ENCODE data around the gene C2CD5.
"Not testable (repeated sequence)": the region's sequence is repeated elsewhere in the genome, so short reads cannot be mapped to it uniquely, and the experiment has no call there.

C2CD5 gene

GRCh38 chr12:22477166-22477893 lies 67.0 kb downstream of the C2CD5 start:
- DNase-seq (ENCODE audit: low read depth in 2 of 2): peak; percentile 31 to 32

DNA sequence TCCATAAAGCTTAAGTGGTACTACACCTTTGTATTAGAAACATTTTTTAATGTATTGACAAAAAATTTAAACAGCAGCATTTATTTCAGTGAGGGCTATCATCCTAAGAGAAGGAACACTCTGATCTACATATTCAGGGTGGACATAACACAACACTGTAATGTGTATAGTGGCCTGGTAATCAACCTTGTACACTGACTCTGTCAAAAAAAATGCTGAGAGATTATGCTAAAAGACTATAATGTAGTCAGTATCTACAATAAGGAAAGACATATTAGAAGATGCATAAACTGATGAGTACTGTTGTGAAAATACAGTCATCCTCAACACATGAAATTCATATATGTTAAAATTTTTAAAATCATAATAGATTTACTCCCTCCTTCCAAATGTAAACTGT lies 68.2 kb downstream of the C2CD5 start:
- no peak for DNase-seq (ENCODE audit: low read depth in 2 of 2)

GRCh38 chr12:22474970-22475720 lies 69.2 kb downstream of the C2CD5 start:
- no peak for DNase-seq (ENCODE audit: low read depth in 2 of 2)

DNA sequence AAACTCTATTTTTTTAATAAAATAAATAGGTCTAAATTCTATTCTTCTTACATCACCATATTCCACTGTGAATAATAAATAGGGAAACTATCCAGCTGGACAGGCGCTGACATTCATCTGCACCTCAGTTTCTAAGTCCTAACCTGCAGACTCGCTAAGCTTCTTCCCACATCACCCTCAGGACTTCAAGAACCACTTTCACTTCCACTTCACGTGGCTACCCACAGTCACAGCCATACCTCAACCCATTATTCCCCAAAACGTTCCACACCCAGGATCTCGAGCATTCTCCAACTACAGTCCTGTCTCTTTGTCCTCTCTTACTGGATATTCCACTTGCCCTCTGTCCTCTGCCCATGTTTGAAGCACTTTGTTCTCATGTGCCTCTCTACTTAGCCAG lies 71.1 kb downstream of the C2CD5 start:
- no peak for DNase-seq (ENCODE audit: low read depth in 2 of 2)

DNA sequence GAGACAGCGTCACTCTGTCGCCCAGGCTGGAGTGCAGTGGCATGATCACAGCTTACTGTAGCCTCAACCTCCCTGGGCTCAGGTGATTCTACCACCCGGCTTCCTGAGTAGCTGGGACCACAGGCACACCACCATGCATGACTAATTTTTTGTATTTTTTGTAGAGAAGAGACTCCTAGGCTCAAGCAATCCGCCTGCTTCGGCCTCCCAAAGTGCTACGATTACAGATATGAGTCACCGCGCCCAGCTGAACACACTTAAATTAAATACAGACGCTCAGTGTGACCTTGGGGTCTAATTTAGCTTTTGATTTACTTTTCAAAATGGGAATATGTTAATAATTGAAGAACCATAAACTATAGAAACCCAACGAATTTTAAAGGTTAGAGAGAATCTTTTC lies 77.2 kb downstream of the C2CD5 start:
- peak; percentile 34 to 39 for DNase-seq (ENCODE audit: low read depth in 2 of 2)

DNA sequence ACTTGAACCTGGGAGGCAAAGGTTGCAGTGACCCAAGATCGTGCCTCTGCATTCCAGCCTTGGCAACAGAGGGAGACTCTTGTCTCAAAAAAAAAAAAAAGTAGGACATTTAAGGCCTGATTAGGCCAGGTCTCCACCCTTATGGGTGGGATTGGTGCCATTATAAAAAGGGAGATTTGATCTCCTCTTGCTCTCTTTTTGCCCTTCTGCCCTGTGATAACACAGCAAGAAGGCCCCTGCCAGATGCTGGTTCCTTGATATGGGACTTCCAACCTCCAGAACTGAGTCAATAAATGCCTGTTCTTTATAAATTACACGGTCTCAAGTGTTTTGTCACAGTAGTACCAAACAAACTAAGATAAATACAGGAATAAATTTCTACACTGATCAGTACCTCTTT lies 81.0 kb downstream of the C2CD5 start:
- no peak for DNase-seq (ENCODE audit: low read depth in 2 of 2)

DNA sequence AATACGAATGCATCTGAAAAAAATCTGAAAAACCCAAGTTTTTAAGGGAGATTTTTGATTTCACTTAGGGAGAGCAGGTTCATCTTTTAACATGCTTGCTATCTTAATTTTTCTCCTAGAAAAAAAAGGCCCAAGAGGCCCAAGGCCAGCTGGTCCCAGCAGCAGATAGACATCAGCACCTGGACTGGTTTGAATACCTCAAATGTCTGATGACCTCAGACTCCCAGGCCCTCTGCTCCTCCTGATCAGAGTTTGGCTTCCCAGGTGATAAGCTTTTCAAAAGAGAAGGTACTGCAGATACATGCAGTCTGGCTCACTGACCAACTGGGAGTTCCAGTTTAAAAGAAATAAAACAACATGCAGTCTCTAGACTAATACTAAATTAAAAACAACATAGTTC lies 82.6 kb downstream of the C2CD5 start:
- no peak for DNase-seq (ENCODE audit: low read depth in 2 of 2)

DNA sequence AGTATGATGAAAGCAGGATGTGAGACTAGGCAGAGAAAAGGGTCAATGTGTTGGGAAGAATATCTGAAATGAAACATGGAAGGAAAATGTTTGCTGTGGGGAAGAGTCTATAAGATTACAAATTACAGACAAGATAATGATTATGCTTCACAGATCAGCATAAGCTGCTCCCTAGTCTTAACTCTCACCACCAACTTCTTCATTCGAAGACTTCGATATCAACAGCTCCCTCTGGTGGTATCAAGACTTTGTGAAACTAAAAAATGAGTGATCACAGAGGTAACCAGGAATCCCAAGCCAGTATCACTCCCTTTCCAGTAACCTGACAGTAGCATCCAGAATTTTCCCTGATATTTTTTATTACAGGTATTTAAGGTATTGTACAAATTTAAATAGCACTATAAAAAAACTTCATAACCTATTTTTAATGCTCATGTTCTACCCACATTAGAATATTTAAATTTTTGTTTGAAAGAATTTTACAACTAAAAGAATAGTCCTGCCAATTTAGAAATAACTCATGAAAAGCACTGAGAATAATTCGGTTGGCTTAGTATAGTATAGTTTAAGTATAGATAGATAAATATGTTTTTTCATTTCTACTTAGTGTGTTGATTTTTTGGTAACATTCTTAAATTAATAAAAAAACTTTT lies 84.4 kb downstream of the C2CD5 start:
- peak in 1 of 2 experiments; percentile 6 for DNase-seq (ENCODE audit: low read depth in 2 of 2)

DNA sequence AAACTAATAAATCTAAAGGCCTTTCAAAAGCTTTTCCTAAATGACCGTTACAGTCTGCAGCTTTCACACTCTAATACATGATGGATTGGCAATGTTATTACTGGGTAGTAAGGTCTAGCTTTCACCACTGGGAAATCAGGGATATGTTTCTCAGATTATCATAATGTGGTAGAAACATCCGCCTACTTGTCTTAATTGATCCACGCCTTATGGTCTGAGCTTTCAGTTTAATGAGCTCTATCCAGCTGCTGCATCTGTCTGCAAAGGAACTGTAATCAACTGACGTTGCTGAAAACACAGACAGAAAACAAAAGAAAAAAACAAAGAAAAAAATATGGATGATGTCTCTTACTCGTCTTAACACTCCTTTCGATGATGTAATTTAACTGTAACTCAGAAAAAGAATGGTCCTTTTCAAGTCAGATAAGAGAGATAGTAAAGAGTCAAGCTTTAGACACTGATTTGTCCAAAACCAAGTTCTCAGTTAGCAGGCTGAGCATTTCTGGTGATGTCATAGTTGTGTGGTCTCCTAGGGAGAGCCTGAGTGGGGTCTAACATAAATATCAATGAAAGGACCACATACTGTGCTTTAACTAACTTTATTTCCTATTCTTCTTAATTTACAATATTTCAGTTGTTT lies 85.9 kb downstream of the C2CD5 start:
- no peak for DNase-seq (ENCODE audit: low read depth in 2 of 2)

DNA sequence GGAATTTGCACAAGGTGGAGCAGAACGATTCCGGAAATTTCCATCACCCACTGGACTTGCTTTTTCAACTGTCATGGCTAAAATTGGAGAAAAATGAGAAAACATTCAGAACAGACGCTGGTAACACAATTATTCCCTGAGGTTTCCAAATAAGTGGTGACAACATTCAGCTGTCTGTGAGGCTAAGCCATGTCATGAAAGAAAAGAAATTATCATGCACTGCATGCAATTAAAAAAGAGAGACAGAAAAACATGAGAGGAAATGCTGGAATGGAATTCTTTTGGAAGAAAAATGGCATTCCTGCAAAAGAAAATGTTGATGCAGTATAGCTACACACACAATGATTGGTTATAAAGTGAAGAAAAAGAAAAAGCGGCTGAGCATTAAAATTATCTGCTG lies 87.3 kb downstream of the C2CD5 start:
- DNase-seq (ENCODE audit: low read depth in 2 of 2): no peak

- no peak for DNase-seq (ENCODE audit: low read depth in 2 of 2)
Observed at GRCh38 chr12:22453511-22453910, 90.8 kb downstream of the C2CD5 start.

DNA sequence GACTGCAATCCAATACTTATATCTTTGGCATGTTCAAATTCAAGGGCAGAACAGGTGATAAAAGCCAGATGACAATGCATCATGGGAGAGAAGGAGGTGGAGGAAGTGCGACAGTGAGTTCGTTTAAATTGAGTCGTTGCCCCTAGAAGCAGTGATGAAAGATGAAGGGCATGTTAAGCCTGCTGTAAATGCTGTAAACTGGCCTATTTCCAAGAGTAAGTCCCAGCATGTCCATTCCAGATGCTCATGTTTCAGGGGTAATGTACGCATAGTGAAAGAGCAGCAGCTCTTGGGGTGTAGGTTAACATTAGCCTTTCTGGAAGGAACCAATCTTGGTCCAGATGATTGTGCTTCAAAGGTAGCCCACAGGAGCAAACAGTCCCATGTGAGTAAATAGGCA lies 97.1 kb downstream of the C2CD5 start:
- no peak for DNase-seq (ENCODE audit: low read depth in 2 of 2)

GRCh38 chr12:22444317-22444665 lies 100.1 kb downstream of the C2CD5 start:
- not testable (repeated sequence) for DNase-seq (ENCODE audit: low read depth in 2 of 2)

DNA sequence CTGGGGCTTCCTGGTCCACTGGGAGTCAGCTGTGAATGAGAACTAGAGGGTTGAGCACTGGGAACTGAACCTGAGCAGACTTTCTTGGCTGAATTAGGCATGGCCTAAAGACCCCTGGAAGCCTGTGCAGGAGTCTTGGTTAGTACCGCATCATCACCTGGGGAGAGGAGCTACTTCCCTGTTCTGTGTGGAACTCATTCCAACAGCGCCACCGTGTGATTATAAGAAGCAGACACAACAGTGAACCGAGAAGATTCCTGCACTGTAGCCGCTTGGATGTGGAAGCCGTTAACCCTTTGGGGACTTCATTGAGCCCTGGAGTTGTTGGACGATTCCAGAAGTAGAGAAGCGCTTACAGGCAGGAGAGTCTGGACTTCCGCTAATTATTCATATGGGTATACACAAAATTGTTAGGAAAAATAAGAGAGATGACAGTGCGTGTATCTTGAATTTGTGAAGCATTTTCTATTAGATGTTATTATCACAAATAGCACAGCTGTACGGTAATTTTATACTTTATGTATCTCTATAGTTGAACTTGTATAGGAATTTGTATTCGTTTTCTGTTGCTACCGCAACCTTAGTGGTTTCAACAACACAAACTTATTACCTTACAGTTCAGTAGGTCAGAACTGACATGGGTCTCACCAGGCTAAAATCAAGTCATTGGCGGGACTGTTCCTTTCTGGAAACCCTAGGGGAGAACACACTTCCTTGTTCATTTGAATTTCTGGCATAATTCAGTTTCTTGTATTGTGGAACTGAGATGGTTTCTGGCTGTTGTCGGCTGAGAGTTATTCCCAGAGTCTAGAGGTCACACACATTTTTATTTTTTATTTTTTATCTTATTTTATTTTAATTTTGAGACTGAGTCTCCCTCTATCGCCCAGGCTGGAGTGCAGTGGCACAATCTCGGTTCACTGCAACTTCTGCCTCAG lies 100.7 kb downstream of the C2CD5 start:
- DNase-seq (ENCODE audit: low read depth in 2 of 2): peak; percentile 34 to 35

DNA sequence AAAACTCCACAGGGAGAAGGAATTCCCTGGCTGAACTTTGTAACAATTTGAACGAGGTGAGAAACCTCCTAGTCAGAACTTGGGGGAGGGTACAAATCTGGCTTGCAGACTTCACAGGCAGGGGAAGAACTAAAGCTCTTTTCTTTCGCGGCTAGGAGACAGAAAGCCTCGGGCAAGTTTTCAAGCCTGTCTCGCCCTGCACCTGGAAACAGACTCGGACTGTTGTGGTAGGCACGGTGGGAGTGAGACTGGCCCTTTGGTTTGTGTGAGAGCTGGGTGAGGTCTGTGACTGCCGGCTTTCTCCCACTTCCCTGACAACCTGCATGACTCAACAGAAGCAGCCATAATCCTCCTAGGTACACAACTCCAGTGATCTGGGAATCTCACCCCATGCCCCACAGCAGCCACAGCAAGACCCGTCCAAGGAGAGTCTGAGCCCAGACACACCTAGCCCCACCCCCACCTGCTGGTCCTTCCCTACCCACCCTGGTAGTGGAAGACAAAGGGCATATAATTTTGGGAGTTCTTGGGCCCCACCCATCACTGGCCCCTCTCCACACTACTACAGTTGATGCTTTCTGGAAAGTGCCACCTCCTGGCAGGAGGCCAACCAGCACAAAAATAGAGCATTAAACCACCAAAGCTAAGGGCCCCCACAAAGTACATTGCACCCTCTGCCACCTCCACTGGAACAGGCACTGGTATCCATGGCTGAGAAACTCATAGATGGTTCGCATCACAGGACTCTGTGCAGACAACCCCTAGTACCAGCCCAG lies 107.1 kb downstream of the C2CD5 start:
- no peak for DNase-seq (ENCODE audit: low read depth in 2 of 2)

GRCh38 chr12:22435583-22435982 lies 108.8 kb downstream of the C2CD5 start:
- no peak for DNase-seq (ENCODE audit: low read depth in 2 of 2)

GRCh38 chr12:22431693-22432251 lies 112.6 kb downstream of the C2CD5 start:
- no peak for DNase-seq (ENCODE audit: low read depth in 2 of 2)

GRCh38 chr12:22416801-22417200 lies 127.5 kb downstream of the C2CD5 start:
- DNase-seq (ENCODE audit: low read depth in 2 of 2): no peak

DNA sequence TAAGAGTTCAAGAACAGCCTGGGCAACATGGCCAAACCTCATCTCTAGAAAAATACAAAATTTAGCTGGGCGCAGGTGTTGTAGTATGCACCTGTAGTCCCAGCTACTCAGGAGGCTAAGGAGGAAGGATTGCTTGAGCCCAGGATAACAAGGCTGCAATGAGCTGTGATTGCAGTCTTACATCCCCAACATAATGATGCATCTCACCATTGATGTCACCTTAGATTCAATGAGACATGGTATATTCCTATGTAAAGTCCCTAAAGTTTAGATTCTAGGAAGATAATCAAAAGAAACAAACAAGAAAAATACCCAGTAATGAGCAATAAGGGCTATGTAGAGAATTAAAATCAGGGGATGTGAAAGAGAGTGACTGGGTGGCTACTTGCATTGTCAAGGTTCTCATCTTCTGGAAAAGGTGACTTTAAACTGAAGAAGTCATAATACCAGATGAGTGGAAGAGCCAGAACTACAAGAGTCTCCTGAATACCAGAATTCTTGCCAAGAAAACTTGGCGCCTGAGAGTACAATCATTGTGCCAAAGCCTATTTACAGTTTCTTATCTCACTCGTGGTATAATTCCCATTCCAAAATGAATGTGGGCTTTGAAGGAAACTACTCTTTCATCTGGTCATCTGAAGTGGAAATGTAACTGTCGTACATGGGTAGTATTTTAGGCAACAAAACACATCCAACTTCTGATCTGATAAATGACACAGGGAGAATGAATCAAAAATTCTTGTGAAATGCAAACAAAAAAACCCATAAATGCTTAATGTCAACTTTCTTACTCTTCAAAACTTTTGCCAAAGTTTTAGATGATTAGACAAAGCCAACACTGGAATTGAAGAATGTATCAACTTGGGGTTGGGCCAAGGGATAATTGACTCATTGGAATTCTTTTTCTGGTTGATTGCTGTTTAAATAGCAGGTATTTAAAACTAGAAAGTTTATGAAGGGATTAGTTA lies 128.7 kb downstream of the C2CD5 start:
- DNase-seq (ENCODE audit: low read depth in 2 of 2): no peak
